Measurements from ENCODE around the gene PRR15L.

GRCh38 chr17:48002916-48003416 is 45.3 kb upstream of the PRR15L start:
- TF ChIP-seq CTCF (IDR thresholded peaks at IDR 0.05) (no peak), POLR2A (IDR thresholded peaks at IDR 0.05) (no peak), POLR2AphosphoS5 (IDR thresholded peaks at IDR 0.05) (no peak), EP300 (IDR thresholded peaks at IDR 0.05; ENCODE audit: low read depth) (no peak)
